Caco-2 (cell line): ENCODE results near the gene PRPF19. TPM values are rescaled to one million over a fixed set of nuclear protein-coding genes. Genes with fewer than 3 reads are reported as not detected.

Experiments used
- BruUV-seq: library from RNA; stranded (reverse); fragments of 400-500 nt; replicated peaks from 2 replicates; lab custom pipeline; 2021; lab: Mats Ljungman, UMichigan
- CTCF ChIA-PET: fragments of 300-600 bp; sonication (Branson Sonifier 250); formaldehyde crosslinking; loops from one replicate; lab custom pipeline; 2022; ENCODE audit warnings: antibody characterized with exemption; lab: Charles Lee
- POLR2A ChIA-PET: fragments of 300-600 bp; sonication (Branson Sonifier 250); formaldehyde crosslinking; loops from one replicate; lab custom pipeline; 2022; ENCODE audit warnings: antibody characterized with exemption; lab: Charles Lee
- DNase-seq, 2 experiments: peaks; one replicate each; pipeline versions ENCODE4 v3.0.0 to v3.0.0-alpha.2; 2020 to 2022
- H3K27me3 ChIP-seq: replicated peaks from 2 replicates; pipeline ENCODE4 v1.6.0; 2011; ENCODE audit warnings: low read length; ENCODE audit not compliant: control insufficient read depth, insufficient read depth
- H3K36me3 ChIP-seq: 2 replicates; pipeline ENCODE4 v1.5.1; 2011; ENCODE audit warnings: low read length; ENCODE audit not compliant: control insufficient read depth, insufficient read depth
- H3K4me1 ChIP-seq: fragments of 250-450 bp; sonication (Bioruptor Pico); 2 replicates; pipeline ENCODE4 v1.5.1; 2020; ENCODE audit warnings: mild to moderate bottlenecking
- H3K4me3 ChIP-seq: 2 replicates; pipeline ENCODE4 v1.5.1; 2011; ENCODE audit warnings: low read depth, mild to moderate bottlenecking, control low read depth, low read length
- H3K9me3 ChIP-seq: fragments of 250-450 bp; sonication (Bioruptor Pico); 2 replicates; pipeline ENCODE4 v1.5.1; 2020; ENCODE audit warnings: mild to moderate bottlenecking, moderate library complexity
- H3K27ac Mint-ChIP-seq: one replicate; pipeline ENCODE4 v1.8.0; 2022; ENCODE audit warnings: mixed read lengths; ENCODE audit not compliant: unreplicated experiment
- H3K27me3 Mint-ChIP-seq: one replicate; pipeline ENCODE4 v1.8.0; 2022; ENCODE audit warnings: mixed read lengths; ENCODE audit not compliant: insufficient read depth, unreplicated experiment
- H3K36me3 Mint-ChIP-seq: one replicate; pipeline ENCODE4 v1.8.0; 2022; ENCODE audit warnings: mild to moderate bottlenecking, mixed read lengths; ENCODE audit not compliant: insufficient read depth, unreplicated experiment
- H3K4me1 Mint-ChIP-seq: one replicate; pipeline ENCODE4 v1.8.0; 2022; ENCODE audit warnings: low read depth, mixed read lengths; ENCODE audit not compliant: unreplicated experiment
- H3K4me3 Mint-ChIP-seq: one replicate; pipeline ENCODE4 v1.8.0; 2022; ENCODE audit warnings: mild to moderate bottlenecking, moderate library complexity, mixed read lengths; ENCODE audit not compliant: unreplicated experiment
- H3K9me3 Mint-ChIP-seq: one replicate; pipeline ENCODE4 v1.8.0; 2022; ENCODE audit warnings: mixed read lengths; ENCODE audit not compliant: unreplicated experiment
- CTCF ChIP-seq, 2 experiments: fragments of 200-600 bp in 1 of 2; IDR thresholded peaks; 1 replicate in 1 of 2; 2 replicates in 1 of 2; pipeline versions ENCODE4 v1.5.1 to v1.8.0; 2011 to 2022; ENCODE audit warnings: antibody characterized with exemption in 1 of 2, control low read depth in 1 of 2, inconsistent platforms in 1 of 2, low read depth in 1 of 2, low read length in 1 of 2, mild to moderate bottlenecking in 1 of 2, moderate library complexity in 1 of 2; ENCODE audit not compliant: insufficient read depth in 1 of 2, severe bottlenecking in 1 of 2, unreplicated experiment in 1 of 2
- intact Hi-C: fragments of 100-400 bp; cut with micrococcal nuclease; formaldehyde crosslinking; loops from one replicate; pipeline ENCODE4 v1.10.0; 2022; ENCODE audit not compliant: unreplicated experiment
- total RNA-seq: library from RNA; stranded (reverse); gene quantifications from 2 replicates; pipeline ENCODE4 v1.2.3, GENCODE V29; 2022

The PRPF19 gene
- total RNA-seq, 1 experiment from 2014 or later, result 183 TPM

DNA sequence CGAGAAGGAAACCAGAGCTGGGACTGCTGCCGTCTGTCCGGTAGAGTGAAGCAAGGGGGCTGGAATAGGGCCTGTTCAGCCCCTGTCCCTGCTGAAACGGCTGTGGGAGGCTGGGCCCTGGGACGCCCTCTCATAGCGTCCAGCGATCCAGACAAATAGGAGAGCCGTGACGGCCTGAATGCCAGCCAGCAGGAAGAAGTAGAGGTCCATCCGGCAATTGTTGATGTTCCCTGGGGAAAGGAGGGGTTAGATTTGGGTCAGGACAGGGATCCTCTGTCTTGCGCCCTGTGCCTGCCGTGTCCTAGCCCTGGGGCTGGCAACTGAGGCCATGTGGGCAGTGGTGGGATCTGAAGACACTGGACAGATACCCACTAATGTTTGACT, 30.8 kb upstream of the PRPF19 start:
- Histone ChIP-seq H3K4me1 (no peaks in the 10 kb centered on the region; the same call in none of the 2 replicates), H3K4me3 (no peak overlapping the region), H3K9me3 (no peaks in the 10 kb centered on the region), H3K27me3 (no peaks in the 10 kb centered on the region), H3K36me3 (no peaks in the 10 kb centered on the region)
- no peaks in the 10 kb centered on the region for H3K9me3 Mint-ChIP-seq
- H3K36me3 Mint-ChIP-seq, result peaks cover 23% of the 10 kb centered on the region
- no TSS peak for BruUV-seq
- no peak overlapping the region for H3K27ac Mint-ChIP-seq
- intact Hi-C loops, result no loop called here
- ChIA-PET POLR2A (no interaction called here), CTCF (no interaction called here)
- H3K4me3 Mint-ChIP-seq, result no peak overlapping the region
- peaks cover 13% of the 10 kb centered on the region for H3K4me1 Mint-ChIP-seq
- H3K27me3 Mint-ChIP-seq, result no peaks in the 10 kb centered on the region
- no peak for TF ChIP-seq CTCF (IDR thresholded peaks at IDR 0.05; ENCODE audit: insufficient read depth in 1 of 2, low read depth in 1 of 2, low read length in 1 of 2, severe bottlenecking in 1 of 2, unreplicated experiment in 1 of 2)
- DNase-seq, result no peak

DNA sequence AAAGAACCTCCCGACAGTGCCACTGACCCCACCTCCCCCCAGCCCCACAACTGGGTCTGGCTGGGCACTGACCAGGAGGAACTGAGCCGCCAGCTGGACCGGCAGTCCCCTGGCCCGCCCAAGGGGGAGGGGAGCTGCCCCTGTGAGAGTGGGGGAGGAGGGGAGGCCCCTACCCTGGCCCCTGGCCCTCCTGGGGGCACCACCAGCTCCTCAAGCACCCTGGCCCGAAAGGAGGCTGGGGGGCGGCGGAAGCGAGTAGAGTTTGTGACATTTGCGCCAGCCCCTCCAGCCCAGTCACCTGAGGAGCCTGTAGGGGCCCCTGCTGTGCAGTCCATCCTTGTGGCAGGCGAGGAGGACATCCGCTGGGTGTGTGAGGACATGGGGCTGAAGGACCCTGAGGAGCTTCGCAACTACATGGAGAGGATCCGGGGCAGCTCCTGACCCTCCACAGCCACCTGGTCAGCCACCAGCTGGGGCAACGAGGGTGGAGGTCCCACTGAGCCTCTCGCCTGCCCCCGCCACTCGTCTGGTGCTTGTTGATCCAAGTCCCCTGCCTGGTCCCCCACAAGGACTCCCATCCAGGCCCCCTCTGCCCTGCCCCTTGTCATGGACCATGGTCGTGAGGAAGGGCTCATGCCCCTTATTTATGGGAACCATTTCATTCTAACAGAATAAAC, 30.2 kb upstream of the PRPF19 start:
- no TSS peak for BruUV-seq
- Mint-ChIP-seq H3K36me3 (peaks cover 26% of the 10 kb centered on the region), H3K27me3 (no peaks in the 10 kb centered on the region), H3K27ac (no peak overlapping the region), H3K9me3 (no peaks in the 10 kb centered on the region), H3K4me1 (peaks cover 13% of the 10 kb centered on the region), H3K4me3 (no peak overlapping the region)
- H3K4me1 ChIP-seq, result no peaks in the 10 kb centered on the region; the same call in 1 of the 2 replicates
- POLR2A ChIA-PET, result no interaction called here
- peaks cover 2% of the 10 kb centered on the region for H3K36me3 ChIP-seq
- no peaks in the 10 kb centered on the region for H3K27me3 ChIP-seq
- H3K4me3 ChIP-seq, result no peak overlapping the region
- CTCF ChIA-PET, result no interaction called here
- H3K9me3 ChIP-seq, result no peaks in the 10 kb centered on the region
- DNase-seq, result no peak
- intact Hi-C loops, result no loop called here
- no peak for TF ChIP-seq CTCF (IDR thresholded peaks at IDR 0.05; ENCODE audit: insufficient read depth in 1 of 2, low read depth in 1 of 2, low read length in 1 of 2, severe bottlenecking in 1 of 2, unreplicated experiment in 1 of 2)

- ChIA-PET POLR2A (no interaction called here), CTCF (no interaction called here)
- no peaks in the 10 kb centered on the region for H3K9me3 ChIP-seq
- H3K4me1 Mint-ChIP-seq, result peaks cover 13% of the 10 kb centered on the region
- TF ChIP-seq CTCF (IDR thresholded peaks at IDR 0.05; ENCODE audit: insufficient read depth in 1 of 2, low read depth in 1 of 2, low read length in 1 of 2, severe bottlenecking in 1 of 2, unreplicated experiment in 1 of 2), result no peak
- no TSS peak for BruUV-seq
- DNase-seq, result no peak
- no peak overlapping the region for H3K27ac Mint-ChIP-seq
- H3K27me3 ChIP-seq, result no peaks in the 10 kb centered on the region
- H3K36me3 ChIP-seq, result peaks cover 3% of the 10 kb centered on the region
- no peak overlapping the region for H3K4me3 ChIP-seq
- no peaks in the 10 kb centered on the region for H3K27me3 Mint-ChIP-seq
- H3K4me3 Mint-ChIP-seq, result no peak overlapping the region
- intact Hi-C loops, result no loop called here
- H3K36me3 Mint-ChIP-seq, result peaks cover 26% of the 10 kb centered on the region
- no peaks in the 10 kb centered on the region; the same call in 1 of the 2 replicates for H3K4me1 ChIP-seq
- H3K9me3 Mint-ChIP-seq, result no peaks in the 10 kb centered on the region
Measured at GRCh38 chr11:60935676-60936442, 29.5 kb upstream of the PRPF19 start.
